ENCODE results near the gene GPR55.
A peak's percentile ranks its signal among the peaks of the same experiment; 100 is the strongest.

Gene GPR55

DNA sequence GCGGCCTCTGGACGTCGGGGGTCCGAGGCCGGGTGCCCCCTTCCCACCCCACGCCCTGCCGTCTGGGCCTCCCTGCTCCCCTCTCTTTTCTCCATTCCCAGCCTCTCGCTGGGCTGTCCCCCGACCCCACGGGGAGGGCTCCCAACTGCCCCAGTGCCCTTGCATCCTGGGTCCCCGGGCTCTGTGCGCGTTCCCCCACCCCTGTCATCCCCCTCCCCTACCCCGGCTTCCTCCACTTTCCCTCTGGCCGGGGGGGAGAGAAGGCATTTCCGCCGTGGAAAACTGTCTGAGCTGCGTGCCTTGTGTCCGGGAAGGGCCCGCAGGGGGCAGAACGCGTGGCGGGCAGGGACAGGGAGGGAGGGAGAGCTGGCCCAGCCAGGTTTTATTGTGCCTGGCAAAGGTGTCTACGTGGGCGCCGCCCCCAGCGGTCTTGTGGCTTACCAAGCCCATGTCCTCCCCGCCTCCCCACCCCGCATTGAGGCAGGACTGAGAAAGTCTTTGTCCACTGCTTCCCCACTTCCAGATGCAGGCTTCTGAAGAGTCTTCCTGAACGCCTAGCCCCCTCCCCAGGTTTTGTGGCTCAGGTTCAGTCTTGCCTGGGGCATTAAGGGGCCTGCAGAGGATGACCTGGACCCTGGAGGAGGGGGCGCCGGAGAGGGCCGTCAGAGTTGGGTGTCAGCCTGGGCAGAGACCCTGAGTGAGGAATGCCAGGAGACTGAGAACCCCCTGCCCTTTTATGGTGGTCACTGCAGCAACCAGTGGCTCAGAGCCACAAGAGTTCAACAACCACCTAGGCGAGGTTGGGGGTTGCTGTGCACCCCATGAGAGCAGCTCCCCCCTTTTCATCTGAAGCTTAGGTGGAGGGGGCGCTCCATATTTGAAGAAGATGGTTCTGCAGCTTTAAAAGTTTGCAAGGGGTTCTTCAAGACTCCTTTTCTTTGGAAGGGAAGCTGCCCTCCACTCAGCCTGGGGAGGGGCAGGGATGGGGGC lies 59.0 kb downstream of the GPR55 start:
- DNase-seq, result no peak

DNA sequence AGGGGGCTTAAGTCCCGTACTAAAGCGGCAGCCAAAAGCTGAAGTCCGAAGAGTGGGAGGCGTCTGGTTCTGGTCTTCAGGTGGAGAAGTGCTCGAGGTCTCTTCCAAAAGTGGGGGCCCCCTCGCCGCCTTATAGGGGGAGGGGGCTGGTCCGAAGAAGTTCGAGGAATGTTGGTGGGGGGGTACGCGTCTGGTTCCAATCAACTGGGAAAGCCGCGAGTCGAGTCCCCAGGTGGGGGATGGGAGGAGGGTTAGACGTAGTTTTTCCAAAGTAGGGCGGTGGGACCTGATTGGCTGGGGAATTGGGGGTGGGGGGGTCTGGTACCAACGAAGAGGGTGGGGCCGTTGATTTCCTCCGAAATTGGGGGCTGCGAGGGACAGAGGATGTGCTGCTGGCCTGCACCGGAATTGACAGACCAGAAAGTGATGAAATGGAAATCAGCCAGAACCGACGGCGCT lies 59.7 kb downstream of the GPR55 start:
- no peak for DNase-seq

DNA sequence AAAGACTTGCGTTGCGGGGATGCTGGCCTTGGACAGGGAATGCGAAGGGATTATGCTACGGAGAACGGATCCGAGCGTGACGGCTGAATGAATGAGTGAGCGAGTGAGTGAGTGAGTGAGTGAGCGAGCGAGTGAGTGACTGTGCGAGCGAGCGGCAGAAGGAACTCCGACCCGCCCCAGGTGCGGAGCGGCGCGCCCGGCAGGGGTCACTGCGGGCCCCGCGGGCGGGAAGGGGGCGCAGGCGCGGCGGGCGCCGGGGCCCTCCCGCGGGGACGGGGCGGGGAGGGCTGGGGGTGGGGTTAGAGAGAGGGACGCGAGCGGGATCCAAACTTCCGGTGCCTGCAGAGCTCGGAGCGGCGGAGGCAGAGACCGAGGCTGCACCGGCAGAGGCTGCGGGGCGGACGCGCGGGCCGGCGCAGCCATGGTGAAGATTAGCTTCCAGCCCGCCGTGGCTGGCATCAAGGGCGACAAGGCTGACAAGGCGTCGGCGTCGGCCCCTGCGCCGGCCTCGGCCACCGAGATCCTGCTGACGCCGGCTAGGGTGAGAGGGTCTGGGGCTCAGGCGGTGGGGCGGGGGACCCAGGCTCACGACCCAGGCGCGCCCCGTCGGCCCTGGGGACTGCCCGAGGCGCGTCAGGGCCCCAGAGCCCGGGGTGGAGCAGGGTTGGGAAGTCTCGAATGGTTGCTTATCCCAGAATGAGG lies 60.3 kb downstream of the GPR55 start, which contains the start of gene ITM2C:
TSS of gene ITM2C (plus strand) at position 338 of the 702 bp plus-strand sequence. CDS start at position 422, 84 bp downstream.
- DNase-seq, result peak; percentile 60

DNA sequence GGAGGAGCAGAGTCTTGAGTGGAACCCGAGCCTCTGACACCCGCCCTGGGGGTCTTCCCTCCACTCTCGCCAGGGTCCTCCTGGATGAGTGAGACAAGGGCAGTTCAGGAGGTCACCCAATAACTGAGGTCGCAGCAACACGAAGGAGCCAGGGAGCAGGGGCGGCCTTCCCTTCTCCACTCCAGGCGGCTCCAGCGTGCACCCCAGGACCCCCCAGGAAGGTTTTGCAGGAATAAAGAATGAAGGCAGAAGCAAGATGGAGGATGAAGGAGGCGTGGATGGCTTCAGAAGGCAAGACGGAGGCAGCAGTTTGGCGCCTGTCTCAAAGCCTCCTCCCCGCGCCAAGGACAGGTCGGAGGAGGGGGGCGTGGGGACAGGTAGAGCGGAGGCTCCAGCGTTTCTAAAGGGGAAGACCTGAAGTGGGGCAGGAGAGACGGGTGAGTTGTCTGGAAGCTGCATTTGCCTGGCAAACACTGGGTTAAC lies 60.9 kb downstream of the GPR55 start:
- no peak for DNase-seq

DNA sequence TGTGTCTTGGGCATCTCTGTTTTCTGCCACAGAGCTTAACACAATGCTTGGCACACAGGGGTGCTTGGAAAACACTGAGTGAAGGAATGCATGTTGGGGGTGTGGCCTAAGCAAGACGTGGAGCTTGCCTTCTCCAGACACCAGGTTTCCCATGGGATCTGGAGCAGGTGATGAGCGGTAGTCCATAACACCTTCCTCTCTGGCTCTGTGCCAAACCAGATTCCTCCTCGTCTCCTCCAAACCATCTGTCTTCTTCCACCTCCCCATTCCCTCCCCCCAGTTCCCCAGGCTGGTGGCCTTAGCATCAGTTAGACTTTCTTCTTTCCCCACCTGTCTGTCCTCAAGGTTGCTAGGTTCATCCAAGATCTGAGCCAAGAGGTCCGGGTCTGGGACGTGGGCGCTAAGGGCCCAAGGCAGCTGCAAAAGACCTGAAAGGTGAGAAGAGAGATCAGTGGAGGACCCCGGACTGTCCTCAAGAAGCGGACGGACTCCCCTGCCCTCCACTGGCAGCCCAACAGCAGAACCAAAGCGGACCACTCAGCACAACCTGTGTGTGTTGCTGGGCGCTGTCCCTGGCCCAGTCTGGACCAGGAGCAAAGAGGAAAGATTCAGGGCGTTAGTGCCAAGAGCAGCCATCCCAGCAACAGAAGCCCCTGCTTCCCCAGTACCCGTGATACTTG lies 61.5 kb downstream of the GPR55 start:
- no peak for DNase-seq

DNA sequence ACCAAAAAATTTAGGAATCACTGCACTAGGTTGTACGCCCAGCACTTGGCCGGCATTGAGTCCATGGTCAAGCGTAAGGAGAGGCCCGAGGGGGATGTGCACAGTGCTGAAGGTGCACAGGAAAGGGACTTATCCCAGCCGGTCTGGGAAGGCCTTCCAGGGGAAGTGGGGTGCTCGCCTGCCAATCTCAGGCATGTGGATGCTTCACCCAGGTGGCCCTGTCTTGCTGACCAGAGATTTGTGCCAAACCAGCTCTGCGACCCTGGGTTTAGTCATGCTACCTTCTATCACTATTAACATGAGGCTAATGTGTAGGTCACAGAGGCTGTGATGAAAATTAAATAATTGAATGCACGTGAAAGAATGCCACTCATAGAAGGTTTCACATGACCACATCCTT lies 62.0 kb downstream of the GPR55 start:
- DNase-seq, result no peak

DNA sequence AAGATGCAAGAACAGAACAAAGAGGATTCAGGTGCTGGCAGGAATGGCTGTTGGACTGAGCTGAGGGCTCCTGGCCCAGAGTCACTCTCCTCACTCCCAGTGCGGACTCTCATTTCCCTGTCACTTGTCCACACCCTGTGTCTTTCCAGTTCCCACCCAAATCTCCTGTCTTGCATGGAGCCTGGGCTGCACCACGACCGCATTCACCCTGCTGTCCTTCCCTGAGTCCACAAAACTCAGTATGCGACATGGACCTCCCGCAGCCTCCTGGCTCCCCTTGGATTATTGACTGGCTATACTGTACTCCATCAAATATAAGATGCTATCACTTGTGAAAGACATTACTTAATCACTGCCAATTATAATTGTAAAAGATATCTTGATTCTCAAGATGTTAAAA lies 62.8 kb downstream of the GPR55 start:
- DNase-seq, result no peak

DNA sequence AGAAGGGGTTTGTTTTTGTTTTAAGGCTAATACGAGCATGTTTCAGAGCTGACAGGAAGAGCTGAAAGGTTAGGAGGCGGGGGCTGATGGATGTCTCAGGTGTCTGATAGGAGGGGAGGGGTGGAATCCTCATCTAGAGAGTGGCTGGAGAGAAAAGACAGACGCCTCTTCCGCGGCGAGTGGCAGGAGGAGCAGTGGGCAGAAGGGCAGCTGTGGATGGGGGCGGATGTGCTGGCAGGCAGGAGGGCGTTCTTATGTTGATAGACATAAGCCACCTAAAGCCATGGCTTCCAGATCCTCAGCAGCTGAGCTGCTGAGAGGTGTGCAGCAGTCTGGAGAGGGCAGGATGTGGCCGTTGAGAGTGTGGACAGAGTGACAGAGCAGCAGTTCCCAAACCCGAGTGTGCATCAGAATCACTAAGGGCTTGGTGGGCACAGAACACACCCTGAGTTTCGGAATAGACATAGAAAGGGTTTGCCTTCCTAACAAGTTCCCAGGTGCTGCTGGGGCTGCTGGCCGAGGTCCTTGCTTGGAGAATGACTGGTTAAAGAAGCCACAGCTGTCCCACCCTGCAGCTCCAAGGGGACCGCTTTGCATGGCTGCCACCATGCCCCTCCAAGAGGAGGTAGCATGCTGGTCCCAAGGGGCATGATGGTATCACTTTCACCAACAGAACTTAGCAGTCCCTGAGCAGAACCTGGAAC lies 63.3 kb downstream of the GPR55 start:
- DNase-seq, result peak; percentile 45
